Adrenal gland (tissue), 12 donors: ENCODE data around the gene ATP2C1. TPM values are rescaled to one million over a fixed set of nuclear protein-coding genes. Genes with fewer than 3 reads are reported as not detected.

Experiments used
- DNase-seq, 7 donors: peaks; one replicate each; pipeline ENCODE4 v3.0.0-alpha.2; 2019 to 2020
- H3K27ac ChIP-seq, 5 donors: fragments of 200-600 bp; sonication (generic) in 4 of 5; 1 replicate in 3 of 5; 2 replicates in 2 of 5; pipeline versions ENCODE4 v1.5.1 to v1.8.0; 2016 to 2020; ENCODE audit warnings: mild to moderate bottlenecking in 1 of 5
- H3K27me3 ChIP-seq: fragments of 200-600 bp; 2 replicates; pipeline ENCODE4 v1.8.0; 2021
- H3K36me3 ChIP-seq, 2 donors: fragments of 200-600 bp; replicated peaks in 1 of 2; 1 replicate in 1 of 2; 2 replicates in 1 of 2; pipeline versions ENCODE4 v1.5.1 to v1.8.0; 2018 to 2022
- H3K4me1 ChIP-seq, 2 donors: fragments of 200-600 bp; replicated peaks in 1 of 2; 1 replicate in 1 of 2; 2 replicates in 1 of 2; pipeline versions ENCODE4 v1.5.1 to v1.8.0; 2018 to 2021
- H3K4me3 ChIP-seq, 4 donors: fragments of 200-600 bp; sonication (generic) in 3 of 4; one replicate each; pipeline ENCODE4 v1.5.1; 2016 to 2018
- H3K9me3 ChIP-seq, 3 donors: fragments of 200-600 bp; sonication (generic) in 1 of 3; replicated peaks in 1 of 3; 1 replicate in 2 of 3; 2 replicates in 1 of 3; pipeline versions ENCODE4 v1.5.1 to v1.8.0; 2016 to 2021
- CTCF ChIP-seq, 6 experiments: fragments of 450-650 bp in 4 of 6; fragments of 200-600 bp in 2 of 6; sonication (generic) in 1 of 6; IDR thresholded peaks; 1 replicate in 5 of 6; 2 replicates in 1 of 6; pipeline versions ENCODE4 v1.5.1 to v1.8.0; 2016 to 2021; ENCODE audit warnings: antibody characterized with exemption in 6 of 6, mild to moderate bottlenecking in 2 of 6, moderate library complexity in 1 of 6
- POLR2A ChIP-seq, 2 donors: fragments of 450-650 bp; IDR thresholded peaks; one replicate each; pipeline ENCODE4 v1.6.1; 2017; ENCODE audit warnings: antibody characterized with exemption in 2 of 2, mild to moderate bottlenecking in 2 of 2, moderate library complexity in 1 of 2
- WGBS, 4 donors: extraction: QIAGEN DNeasy Blood & Tissue Kit in 2 of 4; methylation state at CpG; one replicate each; pipeline versions ENCODE4 v1.1.5 to v1.1.7; 2013 to 2017; 5-methylcytosine and 5-hydroxymethylcytosine counted together
- intact Hi-C, 2 donors: fragments of 100-400 bp; cut with DNase I; formaldehyde crosslinking; loops; one replicate each; pipeline versions ENCODE4 v1.14.1 to v1.15.0; 2022 to 2023
- polyA plus RNA-seq, 3 donors: library from polyadenylated mRNA; stranded (reverse); fragments of 200-250 nt in 2 of 3; fragments of 350-450 nt in 1 of 3; fragmentation: Illumina TruSeq in 1 of 3; extraction: RNeasy Lipid Tissue Mini Kit (QIAGEN cat#74804) in 1 of 3; gene quantifications; one replicate each; pipeline ENCODE4 v1.2.3, GENCODE V29; 2013 to 2014
- total RNA-seq, 9 donors: library from RNA; depleted of rRNA in 4 of 9; stranded (reverse); fragments of >200 nt in 4 of 9; fragments of 120-200 nt in 1 of 9; fragmentation: NEBNext Ultra II Directional in 1 of 9; extraction: Animal tissue kit (Norgen Biotek cat#: 25700) in 1 of 9; gene quantifications; one replicate each; pipeline versions ENCODE4 v1.1.0 to v1.2.4, GENCODE V29; 2013 to 2023
- donor health status: healthy with polysubstance abuse.
- donor health status: Bipolar disorder and iron deficiency.
- donor health status: DM: yes; HTN: yes; CAD: no.
- donor health status: DM: no; HTN: no; CAD: no.
- donor health status: DM: no; HTN: no; CAD: no.
- donor health status: DM: yes; HTN: yes; CAD: no.

The ATP2C1 gene
- total and polyA plus RNA-seq, 12 donors, result 26.7 to 78.6 (median 55.5) TPM

GRCh38 chr3:131028844-131029243 is 135.0 kb downstream of the ATP2C1 start:
- TF ChIP-seq POLR2A (IDR thresholded peaks at IDR 0.05) (no peak), CTCF (IDR thresholded peaks at IDR 0.05) (no peak)
- Histone ChIP-seq H3K27ac (no peak overlapping the region), H3K36me3 (no peaks in the 10 kb centered on the region), H3K27me3 (no peaks in the 10 kb centered on the region), H3K9me3 (no peaks in the 10 kb centered on the region), H3K4me3 (no peak overlapping the region), H3K4me1 (peaks cover 11 to 17% of the 10 kb centered on the region in 2 donors)
- intact Hi-C loops, result no loop called here
- DNase-seq, result no peak
- 90 to 94% (median 92%) methylated on average over 3 of the region's 3 CpGs for WGBS, 4 donors

GRCh38 chr3:131031660-131032059 is 137.8 kb downstream of the ATP2C1 start:
- Histone ChIP-seq H3K27me3 (no peaks in the 10 kb centered on the region), H3K4me1 (peaks cover 6 to 11% of the 10 kb centered on the region in 2 donors), H3K9me3 (no peaks in the 10 kb centered on the region), H3K36me3 (no peaks in the 10 kb centered on the region), H3K27ac (no peak overlapping the region), H3K4me3 (no peak overlapping the region)
- TF ChIP-seq CTCF (IDR thresholded peaks at IDR 0.05), result no peak
- no peak for TF ChIP-seq POLR2A (IDR thresholded peaks at IDR 0.05)
- intact Hi-C loops, result loop anchor here in 1 of 2 donors (10.0 kb wide), 1 partner anchor 333 kb away; no protein-coding TSS in a partner anchor
- DNase-seq, result no peak
- 57 to 72% (median 65%) methylated on average over 3 of the region's 3 CpGs for WGBS, 4 donors

- WGBS, 4 donors, result 16 to 25% (median 19%) methylated on average over 1 of the region's 1 CpG
- peak in 5 of 6 experiments; percentile 32 to 66 (median 46) for TF ChIP-seq CTCF (IDR thresholded peaks at IDR 0.05)
- TF ChIP-seq POLR2A (IDR thresholded peaks at IDR 0.05), result no peak
- no peak overlapping the region for H3K27ac ChIP-seq
- DNase-seq, result no peak
- H3K36me3 ChIP-seq, result no peaks in the 10 kb centered on the region
- no peaks in the 10 kb centered on the region for H3K27me3 ChIP-seq
- intact Hi-C loops, result loop anchor here in 1 of 2 donors (10.0 kb wide), 1 partner anchor 331 kb away; no protein-coding TSS in a partner anchor
- peaks cover 6 to 9% of the 10 kb centered on the region in 2 donors for H3K4me1 ChIP-seq
- H3K4me3 ChIP-seq, result no peak overlapping the region
- no peaks in the 10 kb centered on the region for H3K9me3 ChIP-seq
These were observed 139.7 kb downstream of the ATP2C1 start for GRCh38 chr3:131033480-131034080.

- 11 to 40% (median 19%) methylated on average over 1 of the region's 1 CpG for WGBS, 4 donors
- H3K4me3 ChIP-seq, result no peak overlapping the region
- H3K27ac ChIP-seq, result no peak overlapping the region
- H3K36me3 ChIP-seq, result no peaks in the 10 kb centered on the region
- H3K27me3 ChIP-seq, result no peaks in the 10 kb centered on the region
- intact Hi-C loops, result loop anchor here in 1 of 2 donors (10.0 kb wide), 1 partner anchor 328 kb away; no protein-coding TSS in a partner anchor
- no peak for TF ChIP-seq CTCF (IDR thresholded peaks at IDR 0.05)
- no peak for TF ChIP-seq POLR2A (IDR thresholded peaks at IDR 0.05)
- no peaks in the 10 kb centered on the region for H3K9me3 ChIP-seq
- peaks cover 6 to 9% of the 10 kb centered on the region in 2 donors for H3K4me1 ChIP-seq
- DNase-seq, result peak in 5 of 7 donors; percentile 29 to 61 (median 43)
These were observed 142.4 kb downstream of the ATP2C1 start for GRCh38 chr3:131036200-131036816.
